Skin epidermis (tissue), 12 donors: ENCODE data around the gene SIGLEC9.
"Not testable (repeated sequence)": the region's sequence is repeated elsewhere in the genome, so short reads cannot be mapped to it uniquely, and the experiment has no call there.

ENCODE experiments used
- H3K27ac ChIP-seq, 21 experiments: fragments of 200-600 bp; sonication (generic) in 11 of 21; one replicate each; pipeline ENCODE4 v1.5.0; 2020; ENCODE audit warnings: mild to moderate bottlenecking in 3 of 21, inconsistent platforms in 2 of 21, moderate library complexity in 2 of 21
- H3K4me3 ChIP-seq, 7 experiments: fragments of 200-600 bp; sonication (generic) in 2 of 7; one replicate each; pipeline ENCODE4 v1.5.0; 2020; ENCODE audit warnings: inconsistent platforms in 2 of 7, mild to moderate bottlenecking in 2 of 7, moderate library complexity in 1 of 7

The SIGLEC9 gene

DNA sequence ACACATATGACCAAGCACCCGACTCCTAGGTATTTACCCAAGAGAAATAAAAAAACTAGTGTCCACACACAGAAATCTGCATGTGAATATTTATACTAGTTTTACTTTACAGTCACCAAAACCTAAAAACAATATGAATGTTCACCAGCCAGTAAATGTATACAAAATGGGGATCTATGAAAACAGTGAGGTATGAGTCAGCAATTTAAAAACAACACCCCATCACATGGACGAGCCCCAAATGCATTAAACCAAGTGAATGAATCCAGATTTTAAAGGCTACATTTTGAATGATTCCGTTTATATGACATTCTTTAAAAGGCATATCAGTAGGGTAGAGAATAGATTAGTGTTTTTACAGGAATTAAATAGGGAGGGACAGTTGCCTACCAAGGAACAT lies 39.5 kb downstream of the SIGLEC9 start:
- Histone ChIP-seq H3K4me3 (no peak overlapping the region), H3K27ac (peak overlapping the region in 1 of 21 experiments; percentile 52)

DNA sequence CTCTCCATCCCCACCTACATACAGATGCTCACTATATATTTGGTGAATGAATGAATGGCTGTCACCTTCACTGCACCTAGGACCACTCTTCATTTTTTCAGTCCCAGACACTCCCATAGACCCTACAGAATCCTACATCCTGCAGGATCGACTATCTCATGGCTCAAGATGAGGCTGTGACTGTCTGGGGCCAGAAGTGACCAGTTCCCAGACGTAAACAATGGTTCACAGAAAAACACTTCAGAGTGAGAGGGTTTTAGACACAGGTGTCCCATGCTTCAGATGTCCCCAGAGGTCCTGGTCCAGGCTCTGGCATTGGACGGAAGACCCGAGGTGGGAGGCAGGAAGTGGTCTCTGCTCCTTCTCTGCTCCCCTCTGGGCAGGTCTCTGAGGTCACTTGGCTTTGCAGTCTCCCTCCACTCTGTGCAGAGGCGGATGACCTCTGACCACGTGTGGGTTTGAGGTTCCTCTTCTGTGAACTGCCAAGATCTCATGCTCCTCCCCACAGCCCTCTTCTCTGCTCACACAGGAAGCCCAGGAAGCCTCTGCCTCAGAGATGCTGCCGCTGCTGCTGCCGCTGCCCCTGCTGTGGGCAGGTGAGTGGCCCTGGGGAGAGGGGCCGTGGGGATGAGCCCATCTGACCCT lies 42.3 kb downstream of the SIGLEC9 start:
- Histone ChIP-seq H3K27ac (peak overlapping the region in 3 of 21 experiments; percentile 25 to 40 (median 30)), H3K4me3 (peak overlapping the region in 1 of 7 experiments; percentile 9)

DNA sequence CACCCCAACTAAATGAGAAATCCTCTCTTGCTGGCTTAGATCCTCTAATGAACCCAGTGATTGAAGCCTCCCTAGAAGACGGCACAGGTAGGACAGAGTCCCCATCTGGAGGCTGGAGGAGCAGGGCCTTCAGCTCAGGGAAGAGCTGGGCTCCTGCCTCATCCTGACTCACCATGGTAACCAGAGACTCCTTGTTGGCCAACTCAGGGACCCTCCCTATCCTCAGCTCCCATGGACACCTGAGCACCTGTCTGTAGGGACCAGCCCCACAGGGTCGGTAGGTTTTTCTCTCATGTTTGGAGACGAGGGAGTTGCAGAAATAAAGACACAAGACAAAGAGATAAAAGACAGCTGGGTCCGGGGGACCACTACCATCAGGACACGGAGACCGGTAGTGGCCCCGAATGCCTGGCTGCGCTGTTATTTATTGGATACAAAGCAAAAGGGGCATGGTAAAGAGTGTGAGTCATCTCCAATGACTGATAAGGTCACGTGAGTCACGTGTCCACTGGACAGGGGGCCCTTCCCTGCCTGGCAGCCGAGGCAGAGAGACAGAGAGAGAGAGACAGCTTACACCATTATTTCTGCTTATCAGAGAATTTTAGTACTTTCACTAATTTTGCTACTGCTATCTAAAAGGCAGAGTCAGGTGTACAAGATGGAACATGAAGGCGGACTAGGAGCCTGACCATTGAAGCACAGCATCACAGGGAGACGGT lies 44.0 kb downstream of the SIGLEC9 start:
- Histone ChIP-seq H3K4me3 (no peak overlapping the region), H3K27ac (no peak overlapping the region)

DNA sequence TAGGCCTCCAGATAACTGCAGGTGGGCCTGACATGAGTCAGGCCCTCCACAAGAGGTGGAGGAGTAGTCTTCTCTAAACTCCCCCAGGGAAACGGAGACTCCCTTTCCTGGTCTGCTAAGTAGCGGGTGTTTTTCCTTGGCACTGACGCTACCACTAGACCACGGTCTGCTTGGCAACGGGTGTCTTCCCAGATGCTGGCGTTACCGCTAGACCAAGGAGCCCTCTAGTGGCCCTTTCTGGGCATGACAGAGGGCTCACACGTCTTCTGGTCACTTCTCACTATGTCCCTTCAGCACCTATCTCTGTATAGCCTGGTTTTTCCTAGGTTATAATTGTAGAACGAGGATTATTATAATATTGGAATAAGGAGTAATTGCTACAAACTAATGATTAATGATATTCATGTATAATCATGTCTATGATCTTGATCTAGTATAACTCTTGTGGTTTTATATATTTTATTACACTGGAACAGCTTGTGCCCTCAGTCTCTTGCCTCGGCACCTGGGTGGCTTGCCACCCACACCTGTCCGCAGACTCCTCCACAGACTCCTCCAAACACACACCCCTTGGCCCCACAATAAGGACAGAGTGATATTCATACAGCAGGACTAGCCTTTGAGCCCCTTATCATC lies 44.7 kb downstream of the SIGLEC9 start:
- H3K27ac ChIP-seq, H3K4me3 ChIP-seq: not testable (repeated sequence)

DNA sequence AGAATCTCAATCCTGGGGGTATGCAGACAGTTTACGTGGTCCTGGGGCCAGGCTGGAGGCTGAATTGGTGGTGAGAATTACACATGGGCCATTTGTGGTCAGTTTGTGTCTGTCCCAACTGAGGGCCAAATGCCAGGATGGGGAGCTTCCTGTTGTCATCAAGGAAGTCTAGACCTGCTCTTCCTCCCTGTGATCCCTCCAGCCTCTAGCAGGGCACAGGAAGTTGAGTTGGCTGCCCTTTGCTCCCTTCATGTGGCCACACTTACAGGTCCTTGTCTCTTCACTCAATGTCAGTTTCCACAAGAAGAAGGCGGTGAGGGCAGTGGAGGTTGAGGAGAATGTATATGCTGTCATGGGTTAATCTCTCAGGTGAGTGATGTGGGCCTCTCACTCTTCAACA lies 47.5 kb downstream of the SIGLEC9 start:
- Histone ChIP-seq H3K27ac (no peak overlapping the region), H3K4me3 (no peak overlapping the region)

DNA sequence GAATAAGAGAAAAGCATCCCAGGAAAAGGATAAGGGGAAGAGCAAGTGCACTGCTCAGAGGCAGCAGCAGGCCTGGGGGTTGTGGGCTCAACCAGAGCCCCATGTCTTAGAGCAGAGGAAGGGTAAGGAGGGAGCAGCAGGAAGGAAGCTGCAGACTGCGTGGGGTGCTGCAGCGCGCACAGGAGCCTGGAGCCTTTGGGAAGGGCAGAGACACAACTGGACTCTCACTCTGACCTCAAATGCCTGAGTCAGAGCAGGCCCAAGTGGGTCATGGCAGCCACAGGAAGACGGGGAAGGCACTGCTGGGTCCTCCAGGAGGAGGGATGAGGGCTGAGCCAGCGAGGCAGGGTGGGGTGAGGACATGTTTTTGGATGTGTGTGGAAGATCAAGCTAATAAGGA lies 49.0 kb downstream of the SIGLEC9 start:
- H3K27ac ChIP-seq, result no peak overlapping the region
- H3K4me3 ChIP-seq, result no peak overlapping the region

DNA sequence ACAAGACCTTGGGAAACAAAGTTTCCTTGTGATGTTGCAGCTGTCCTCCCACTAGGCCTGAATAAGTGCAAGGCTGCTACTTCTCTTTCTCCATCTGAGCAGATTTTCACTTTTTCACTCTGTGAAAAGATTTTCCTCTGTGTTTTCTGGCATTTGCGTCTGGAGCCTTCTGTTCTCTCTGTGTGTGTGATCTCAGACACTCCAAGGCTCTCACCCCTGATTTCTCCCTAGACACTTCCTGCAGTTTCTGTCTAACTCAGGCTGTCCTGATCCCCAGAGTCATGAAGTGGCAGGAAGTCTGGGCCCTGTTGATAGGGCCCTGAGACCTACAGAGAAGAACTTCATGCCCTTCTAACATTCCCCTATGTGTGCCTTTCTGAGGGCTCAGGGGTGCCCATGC lies 54.5 kb downstream of the SIGLEC9 start:
- H3K27ac ChIP-seq, result no peak overlapping the region
- H3K4me3 ChIP-seq, result no peak overlapping the region
